HG03558 (cell line): Measurements from ENCODE around the gene SLC12A5.
"Not testable (repeated sequence)": the region's sequence is repeated elsewhere in the genome, so short reads cannot be mapped to it uniquely, and the experiment has no call there.

Experiments used
- ATAC-seq: cut with Tn5 transposase; IDR thresholded peaks from one replicate; pipeline ENCODE4 v1.9.1; 2021; ENCODE audit warnings: moderate number of reproducible peaks; ENCODE audit not compliant: unreplicated experiment; ENCODE audit errors: extremely low read depth

Gene SLC12A5

GRCh38 chr20:46028772-46029371, at the start of gene SLC12A5:
SLC12A5 (plus strand) TSS chr20:46029215; CDS start chr20:46029345, 130 bp downstream.
- ATAC-seq = no peak

- ATAC-seq = no peak
Observed at GRCh38 chr20:45981261-45981660, 47.8 kb upstream of the SLC12A5 start.

DNA sequence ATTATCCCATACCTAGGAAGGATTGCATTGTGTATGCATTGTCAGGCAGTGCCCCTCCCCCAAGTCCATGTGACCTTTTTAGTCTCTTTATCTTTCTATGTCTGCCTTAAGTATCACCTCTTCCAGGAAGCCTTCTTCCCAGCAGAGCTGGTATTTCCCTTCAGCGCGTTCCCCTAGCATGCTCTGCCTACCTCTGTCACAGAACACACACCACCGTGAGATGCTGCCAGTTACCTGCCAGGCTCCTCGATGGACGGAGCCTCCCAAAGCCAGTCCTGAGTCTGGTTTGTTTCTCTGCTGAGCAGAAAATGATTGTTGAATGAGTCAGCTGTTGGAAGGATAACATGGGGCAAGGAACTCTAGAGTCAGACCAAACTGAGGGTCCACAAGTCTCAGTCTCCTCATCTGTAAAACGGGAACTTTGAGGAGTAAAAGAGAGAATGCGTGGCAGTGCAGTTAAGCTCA, 45.7 kb upstream of the SLC12A5 start:
- ATAC-seq = no peak

DNA sequence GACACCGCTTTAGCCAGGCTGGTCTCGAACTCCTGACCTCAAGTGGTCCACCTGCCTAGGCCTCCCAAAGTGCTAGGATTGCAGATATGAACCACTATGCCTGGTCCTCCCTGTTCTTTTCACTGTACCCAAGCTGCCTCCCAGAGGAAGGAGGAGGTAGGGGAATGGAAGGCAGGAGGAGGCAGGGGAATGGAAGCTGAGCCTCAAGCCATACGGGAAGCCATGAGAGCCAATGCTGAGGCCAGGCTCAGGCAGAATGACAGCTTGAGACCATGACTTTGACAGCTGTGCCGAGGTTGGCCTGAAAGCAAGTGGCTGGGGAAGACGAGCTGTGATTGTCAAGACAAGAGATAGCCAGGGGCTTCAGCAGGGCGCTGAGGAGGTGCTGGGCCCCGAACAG, 43.4 kb upstream of the SLC12A5 start:
- ATAC-seq = no peak

DNA sequence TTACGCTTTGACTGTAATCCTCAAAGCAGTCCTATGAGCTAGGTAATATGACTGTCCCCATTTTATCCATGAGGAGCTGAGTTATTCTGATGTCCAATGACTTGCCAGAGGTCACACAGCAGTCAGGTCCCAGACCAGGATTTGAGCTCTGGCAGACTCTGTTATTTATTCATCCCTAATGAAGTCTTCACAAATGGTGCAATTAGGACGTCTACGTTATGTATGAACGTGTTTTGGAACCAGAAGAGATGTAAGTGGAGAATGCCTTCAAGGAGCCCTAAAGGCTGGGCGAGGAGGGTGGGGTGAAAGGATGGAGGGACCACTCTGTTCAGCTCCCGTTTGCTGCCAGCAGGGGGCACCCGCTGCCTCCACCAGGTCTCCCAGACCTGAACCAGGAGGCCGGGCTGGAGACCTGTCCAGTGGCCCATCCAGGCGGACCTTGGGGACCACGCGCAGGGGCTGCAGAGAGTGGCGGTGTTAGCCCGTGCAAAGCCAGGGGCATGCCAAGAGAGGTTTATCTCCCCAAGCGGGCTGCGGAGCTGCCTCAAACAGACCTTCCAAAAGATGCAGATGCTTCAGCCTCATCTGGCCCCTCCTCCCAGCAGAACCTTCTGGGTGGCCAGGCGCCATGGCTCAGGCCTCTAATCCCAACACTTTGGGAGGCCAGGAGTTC, 41.8 kb upstream of the SLC12A5 start:
- ATAC-seq = no peak

GRCh38 chr20:45988830-45989229, 40.2 kb upstream of the SLC12A5 start:
- not testable (repeated sequence) for ATAC-seq

- no peak for ATAC-seq
Observed at GRCh38 chr20:45991616-45992015, 37.4 kb upstream of the SLC12A5 start.

DNA sequence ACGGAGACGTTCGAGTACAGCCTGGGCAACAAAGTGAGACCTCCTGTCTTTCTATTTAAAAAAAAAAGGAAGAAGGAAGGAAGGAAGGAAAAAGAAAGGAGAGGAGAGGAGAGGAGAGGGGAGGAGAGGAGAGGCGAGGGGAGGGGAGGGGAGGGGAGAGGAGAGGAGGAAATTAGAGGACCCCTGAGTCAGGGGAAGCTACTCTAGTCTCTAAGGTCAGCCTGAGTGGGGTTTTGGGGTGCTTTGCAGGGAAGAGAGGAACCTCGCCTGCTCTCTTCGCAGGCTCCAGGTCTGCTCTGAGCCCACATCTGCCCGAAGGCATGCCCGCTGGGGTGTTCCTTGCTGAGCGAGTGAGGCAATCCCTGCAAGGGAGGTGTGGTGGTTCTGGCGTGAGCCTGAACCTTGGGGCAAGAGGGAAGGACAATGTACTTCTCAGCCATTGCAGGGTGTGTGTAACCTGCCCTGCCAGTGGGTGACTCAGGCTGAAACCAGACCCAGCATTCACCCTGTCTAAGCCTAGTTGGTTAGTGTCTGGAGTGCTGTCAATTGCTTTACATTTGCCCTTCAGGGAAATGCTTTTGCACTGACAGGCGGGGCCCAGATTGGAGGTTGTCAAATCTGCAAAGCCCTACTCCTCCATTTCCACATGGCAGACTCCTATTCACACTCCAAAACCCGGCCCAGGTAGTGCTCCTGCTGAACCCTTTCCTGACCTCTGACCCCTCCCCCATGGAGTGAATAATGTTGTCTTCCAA, 35.6 kb upstream of the SLC12A5 start:
- ATAC-seq = no peak

DNA sequence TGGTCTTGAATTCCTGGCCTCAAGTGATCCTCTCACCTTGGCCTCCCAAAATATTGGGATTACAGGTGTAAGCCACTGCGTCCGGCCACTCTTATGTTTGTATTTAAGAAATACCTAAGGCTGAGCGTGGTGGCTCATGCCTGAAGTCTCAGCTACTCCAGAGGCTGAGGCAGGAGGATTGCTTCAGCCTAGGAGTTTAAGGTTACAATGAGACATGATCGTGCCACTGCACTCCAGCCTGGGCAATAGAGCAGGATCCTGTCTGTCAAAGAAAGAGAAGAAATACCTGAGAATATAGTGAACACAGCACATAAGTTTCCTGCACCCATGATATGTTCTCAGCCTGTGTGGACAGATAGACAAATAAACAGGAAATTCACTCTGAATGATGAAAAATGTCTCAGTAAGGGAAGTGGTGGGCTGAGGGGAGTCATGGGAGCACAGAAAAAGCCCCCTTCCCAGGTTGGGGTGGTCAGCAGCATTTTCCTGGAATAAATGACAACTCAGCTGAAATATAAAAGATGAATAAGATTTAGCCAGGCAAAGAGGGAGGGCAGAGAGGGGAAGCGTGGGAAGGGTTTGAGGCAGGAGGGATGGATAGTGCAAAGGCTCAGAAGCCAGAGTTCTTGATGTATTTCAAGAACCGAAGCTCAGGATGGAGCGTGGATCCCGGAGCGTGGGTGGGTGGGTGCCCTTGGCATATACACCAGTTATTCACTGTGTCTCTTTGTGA, 34.1 kb upstream of the SLC12A5 start:
- no peak for ATAC-seq

GRCh38 chr20:45995495-45996097, 33.4 kb upstream of the SLC12A5 start:
- not testable (repeated sequence) for ATAC-seq

GRCh38 chr20:45997187-45997586, 31.8 kb upstream of the SLC12A5 start:
- ATAC-seq = no peak

DNA sequence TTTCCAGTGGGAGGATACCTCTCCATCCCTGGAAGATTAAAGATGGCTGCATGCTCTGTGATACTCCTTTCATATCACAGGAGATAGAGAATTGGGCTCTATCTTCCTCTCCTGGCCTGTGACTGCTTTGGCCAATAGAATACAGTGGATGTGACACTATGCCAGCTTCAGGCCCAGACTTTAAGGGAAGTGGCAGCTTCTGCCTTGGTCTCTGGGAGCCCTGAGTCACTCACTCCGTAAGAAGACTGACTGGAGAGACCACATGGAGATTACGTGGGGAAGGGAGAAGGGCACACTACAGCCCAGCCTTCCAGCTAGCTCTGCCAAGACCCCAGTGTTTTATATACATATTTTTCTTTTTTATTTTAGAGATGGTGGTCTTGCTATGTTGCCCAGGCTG, 30.7 kb upstream of the SLC12A5 start:
- ATAC-seq = no peak

- ATAC-seq = no peak
Observed at GRCh38 chr20:45998761-45999160, 30.3 kb upstream of the SLC12A5 start.

DNA sequence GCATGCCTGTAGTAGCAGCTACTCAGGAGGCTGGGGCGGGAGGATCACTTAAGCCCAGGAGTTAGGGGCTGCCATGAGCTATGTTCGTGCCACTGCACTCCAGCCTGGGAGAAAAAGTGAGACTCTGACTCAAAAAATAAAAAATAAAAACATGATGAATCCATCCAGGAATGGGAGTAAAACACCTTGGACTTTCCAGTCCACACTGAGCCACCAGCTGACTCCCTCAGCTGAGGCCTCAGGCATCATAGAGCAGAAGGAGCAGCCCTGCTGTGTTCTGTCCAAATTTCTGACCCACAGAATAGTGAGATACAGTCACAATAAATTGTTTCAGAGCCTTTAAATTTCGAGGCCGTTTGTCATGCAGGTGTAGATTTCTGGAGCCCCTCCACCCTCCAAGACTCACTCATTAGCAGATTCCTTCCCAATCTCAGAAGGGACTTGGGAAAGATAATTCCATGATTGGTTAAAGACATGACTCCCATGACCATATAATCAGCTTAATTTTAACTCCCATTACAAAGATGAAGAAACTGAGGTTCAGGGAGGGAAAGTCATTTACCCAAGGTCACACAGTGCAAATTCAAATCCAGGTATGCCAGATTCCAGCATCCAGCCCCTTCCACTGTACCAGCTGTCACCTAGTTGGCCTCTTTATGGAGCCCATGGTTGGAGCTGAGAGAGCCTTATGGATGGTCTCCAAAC, 29.3 kb upstream of the SLC12A5 start:
- ATAC-seq = no peak

DNA sequence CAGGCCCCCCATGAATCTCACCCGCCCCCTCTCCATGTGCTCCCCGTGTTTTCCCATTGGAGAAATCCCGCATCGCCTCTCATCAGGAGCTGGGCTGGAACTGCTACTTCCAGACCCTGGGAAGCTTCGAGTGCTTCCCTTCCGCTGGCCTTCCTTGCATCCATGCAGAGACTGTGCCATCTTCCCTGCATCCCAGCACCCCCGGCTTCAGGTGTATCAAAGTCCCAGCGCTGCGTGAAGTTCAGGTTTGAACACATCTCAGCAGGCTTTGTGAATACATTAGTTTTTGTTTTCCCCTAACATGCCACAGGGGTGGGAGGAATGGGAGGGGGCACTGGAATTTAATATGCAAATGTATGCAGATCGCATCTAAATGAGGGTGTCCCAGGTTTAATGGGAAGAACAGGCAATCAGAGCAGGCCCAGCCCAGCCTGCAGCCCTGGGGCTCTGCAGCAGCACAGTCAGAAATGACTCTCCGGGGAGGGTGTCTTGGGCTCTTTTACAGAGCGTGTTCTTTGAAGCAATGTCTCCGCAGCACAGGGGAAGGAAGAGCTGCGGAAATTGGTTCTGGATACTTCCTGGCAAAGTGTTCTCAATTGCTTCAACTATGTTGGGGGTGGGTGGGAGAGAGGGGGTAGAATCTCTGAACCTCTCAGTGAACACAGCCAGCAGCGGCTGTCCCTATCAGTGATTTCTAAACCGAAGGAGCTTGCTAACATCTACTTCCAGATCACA, 28.6 kb upstream of the SLC12A5 start:
- ATAC-seq = no peak

DNA sequence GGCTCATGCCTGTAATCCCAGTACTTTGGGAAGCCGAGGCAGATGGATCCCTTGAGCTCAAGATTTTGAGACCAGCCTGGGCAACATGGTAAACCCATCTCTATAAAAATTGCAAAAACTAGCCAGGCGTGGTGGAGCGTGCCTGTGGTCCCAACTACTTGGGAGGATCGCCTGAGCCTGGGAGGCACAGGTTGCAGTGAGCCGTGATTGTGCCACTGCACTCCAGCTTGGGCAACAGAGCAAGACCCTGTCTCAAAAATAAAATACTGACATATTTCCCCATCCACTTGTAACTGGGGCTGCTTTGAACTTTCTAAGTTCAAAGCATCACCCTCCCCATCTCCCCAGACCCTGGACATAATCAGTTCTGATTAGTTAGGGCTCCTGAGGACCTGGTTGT, 27.5 kb upstream of the SLC12A5 start:
- no peak for ATAC-seq

DNA sequence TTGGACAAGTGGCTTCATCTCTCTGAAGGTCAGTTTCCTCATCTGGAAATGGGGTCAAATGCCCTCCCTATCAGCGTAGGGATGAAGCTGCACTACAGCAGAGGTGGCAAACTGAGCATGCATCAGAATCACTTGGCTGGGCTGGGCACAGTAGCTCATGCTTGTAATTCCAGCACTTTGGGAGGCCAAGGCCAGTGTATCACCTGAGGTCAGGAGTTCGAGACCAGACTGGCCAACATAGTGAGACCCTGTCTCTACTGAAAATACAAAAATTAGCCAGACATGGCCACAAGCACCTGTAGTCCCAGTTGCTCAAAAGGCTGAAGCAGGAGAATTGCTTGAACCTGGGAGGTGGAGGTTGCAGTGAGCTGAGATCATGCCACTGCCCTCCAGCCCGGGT, 27.0 kb upstream of the SLC12A5 start:
- ATAC-seq = no peak

GRCh38 chr20:46004187-46004586, 24.8 kb upstream of the SLC12A5 start:
- no peak for ATAC-seq

DNA sequence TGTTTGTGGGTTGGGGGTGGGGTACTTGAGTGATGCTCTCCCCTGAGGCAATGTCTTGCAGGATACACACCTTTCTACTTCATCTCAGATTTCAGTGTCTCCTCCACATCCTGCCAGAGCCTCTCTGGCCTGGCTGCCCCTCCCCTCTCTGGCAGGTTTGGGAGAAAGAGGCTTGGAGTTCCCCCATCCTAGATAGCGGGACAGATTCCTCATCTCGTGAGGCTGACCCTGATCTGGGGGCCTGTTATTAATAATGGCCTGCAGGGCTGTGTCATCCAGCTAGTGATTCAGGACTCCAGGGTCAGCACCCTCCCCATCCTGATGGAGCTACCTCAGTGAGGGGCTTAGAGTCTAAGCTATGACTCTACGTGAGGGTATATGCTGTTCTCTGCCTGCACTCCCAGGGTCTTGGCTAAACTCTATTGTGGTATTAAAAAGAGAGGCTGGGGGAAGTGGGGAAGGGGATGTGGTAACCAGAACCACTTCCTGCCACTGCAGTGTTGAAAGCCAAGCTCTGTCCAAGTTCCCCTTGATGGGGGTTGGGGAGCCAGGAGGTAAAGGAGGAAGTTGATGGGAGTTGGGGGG, 24.0 kb upstream of the SLC12A5 start:
- no peak for ATAC-seq
